Lower leg skin (tissue), 3 donors: ENCODE data around the gene TBXAS1.

ENCODE experiments used
- CTCF ChIP-seq, 3 donors: fragments of 450-650 bp; IDR thresholded peaks; one replicate each; pipeline ENCODE4 v1.5.1; 2016; ENCODE audit warnings: antibody characterized with exemption in 3 of 3, mild to moderate bottlenecking in 3 of 3, moderate library complexity in 2 of 3
- POLR2A ChIP-seq, 2 donors: fragments of 450-650 bp; IDR thresholded peaks; one replicate each; pipeline ENCODE4 v1.6.1; 2016 to 2017; ENCODE audit warnings: antibody characterized with exemption in 2 of 2, mild to moderate bottlenecking in 1 of 2, moderate library complexity in 1 of 2

GRCh38 chr7:139845443-139845805 lies 16.4 kb downstream of the TBXAS1 start:
- no peak for TF ChIP-seq CTCF (IDR thresholded peaks at IDR 0.05)
- TF ChIP-seq POLR2A (IDR thresholded peaks at IDR 0.05), result no peak
